Motor neuron (in vitro differentiated cells): ENCODE measurements around the gene CNTNAP5. TPM values are rescaled to one million over a fixed set of nuclear protein-coding genes. Genes with fewer than 3 reads are reported as not detected.
A peak's percentile ranks its signal among the peaks of the same experiment; 100 is the strongest.

Source experiments
- ATAC-seq, 8 experiments: fragments of 200-7000 bp; cut with Tn5 transposase; replicated peaks in 6 of 8; 2 replicates each; pipeline ENCODE4 v1.8.0; 2021; ENCODE audit warnings: mild to moderate bottlenecking in 8 of 8, moderate library complexity in 8 of 8
- H3K27ac ChIP-seq, 2 donors: fragments of 250-450 bp; sonication (Bioruptor Pico); 2 replicates each; pipeline ENCODE4 v1.9.0; 2021; ENCODE audit warnings: antibody characterized with exemption in 2 of 2, mild to moderate bottlenecking in 2 of 2, moderate library complexity in 1 of 2
- H3K4me1 ChIP-seq, 2 donors: fragments of 250-450 bp; sonication (Bioruptor Pico); replicated peaks in 1 of 2; 2 replicates each; pipeline ENCODE4 v1.6.1; 2021; ENCODE audit warnings: antibody characterized with exemption in 2 of 2, mild to moderate bottlenecking in 2 of 2, moderate library complexity in 1 of 2
- H3K4me3 ChIP-seq, 5 donors: fragments of 250-450 bp; sonication (Bioruptor Pico); 2 replicates each; pipeline ENCODE4 v1.9.0; 2021; ENCODE audit warnings: antibody characterized with exemption in 5 of 5, mild to moderate bottlenecking in 5 of 5, moderate library complexity in 4 of 5
- WGBS, 10 experiments: fragments of 450-650 bp; shearing (Covaris generic); methylation state at CpG; one replicate each; pipeline ENCODE4 v1.0.0; 2022; 5-methylcytosine and 5-hydroxymethylcytosine counted together
- in situ Hi-C, 9 experiments: fragments of 400-800 bp; cut with MboI; loops; one replicate each; pipeline ENCODE4 v1.15.0; 2021; ENCODE audit warnings: low sequenced_read_pairs in 9 of 9, low pct_unique_long_range_greater_than_20kb in 2 of 9; ENCODE audit not compliant: unreplicated experiment in 9 of 9
- total RNA-seq, 8 experiments: library from RNA; unstranded; fragments of 300-600 nt; gene quantifications; 2 replicates each; pipeline versions ENCODE4 v1.2.3 to v1.2.4, GENCODE V29; 2022

The CNTNAP5 gene
- total RNA-seq, 8 experiments from 2014 or later: 0.28 to 12.6 (median 8.7) TPM; not detected in 2

DNA sequence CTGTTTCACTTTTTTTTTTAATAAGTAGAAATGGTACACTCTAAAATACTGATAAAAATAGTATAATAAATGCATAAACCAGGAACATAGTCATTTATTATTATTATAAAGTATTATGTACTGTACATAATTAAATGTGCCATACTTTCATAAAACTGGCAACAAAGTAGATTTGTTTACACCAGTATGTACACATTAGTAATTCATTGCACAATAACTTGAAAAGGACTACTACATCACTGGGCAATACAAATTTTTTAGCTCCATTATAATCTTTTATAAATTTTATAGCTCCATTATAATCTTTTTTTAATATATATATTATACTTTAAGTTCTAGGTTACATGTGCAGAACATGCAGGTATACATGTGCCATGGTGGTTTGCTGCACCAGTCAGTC lies 636.5 kb downstream of the CNTNAP5 start:
- no peak overlapping the region for H3K27ac ChIP-seq
- ATAC-seq: no peak
- in situ Hi-C loops: no loop called here

DNA sequence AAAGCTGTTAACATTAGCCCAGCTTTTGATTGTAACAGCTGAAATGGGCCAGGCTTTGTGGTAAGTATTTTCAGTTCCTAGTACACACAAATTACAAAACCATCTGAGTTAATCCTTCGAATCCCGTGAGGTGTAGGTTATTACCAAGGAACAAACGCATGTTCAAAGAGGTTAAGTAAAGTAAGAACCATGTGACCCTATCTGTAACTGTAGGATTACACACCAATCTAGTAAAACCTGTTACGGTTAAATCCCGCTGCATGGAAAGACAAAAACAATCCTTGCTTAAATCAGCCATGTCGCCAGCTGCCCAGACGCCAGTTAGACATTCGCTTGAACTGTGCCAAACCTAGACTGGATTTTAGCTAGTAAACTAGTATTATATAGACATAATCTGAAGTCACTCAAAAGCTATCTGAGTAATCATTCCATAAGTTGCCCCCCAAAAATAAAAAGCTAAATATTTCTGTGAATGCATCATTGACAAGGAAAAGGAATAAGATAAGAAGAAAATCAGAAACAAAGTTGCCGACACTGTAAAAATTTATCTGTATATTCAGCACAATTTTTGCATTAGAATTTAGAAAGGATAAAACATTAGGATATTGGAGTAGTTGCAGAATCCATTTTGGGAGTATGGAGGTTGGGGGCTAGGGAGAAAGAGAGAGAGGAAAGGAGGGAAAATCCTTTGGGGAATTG lies 638.0 kb downstream of the CNTNAP5 start:
- in situ Hi-C loops: no loop called here
- no peak for ATAC-seq
- WGBS, 10 experiments: 8 to 100% (median 86%) methylated on average over 2 to 9 of the region's 9 CpGs
- Histone ChIP-seq H3K27ac (no peak overlapping the region), H3K4me3 (no peak overlapping the region), H3K4me1 (no peaks in the 10 kb centered on the region)

More for the DNA sequence above, 636.5 kb downstream of the CNTNAP5 start:
- H3K4me1 ChIP-seq: no peaks in the 10 kb centered on the region
- no peak overlapping the region for H3K4me3 ChIP-seq

DNA sequence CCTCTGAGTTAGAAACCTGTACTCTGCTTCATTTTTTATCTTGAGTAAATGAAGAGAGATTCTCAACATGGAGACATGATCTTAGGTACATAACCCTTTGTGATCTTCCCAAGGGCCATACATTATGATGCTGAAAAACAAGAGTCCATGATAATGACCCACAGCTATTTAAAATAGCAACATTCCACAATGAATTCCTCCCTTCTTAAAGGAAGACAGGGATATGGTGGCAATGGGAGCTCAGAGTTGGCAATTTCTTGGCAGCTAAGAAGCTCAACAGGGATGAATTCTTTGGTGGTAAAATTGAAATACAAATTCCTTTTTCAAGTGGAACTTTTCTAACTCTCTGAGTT lies 638.5 kb downstream of the CNTNAP5 start:
- Histone ChIP-seq H3K4me3 (no peak overlapping the region), H3K27ac (no peak overlapping the region), H3K4me1 (no peaks in the 10 kb centered on the region)
- in situ Hi-C loops: no loop called here
- no peak for ATAC-seq

DNA sequence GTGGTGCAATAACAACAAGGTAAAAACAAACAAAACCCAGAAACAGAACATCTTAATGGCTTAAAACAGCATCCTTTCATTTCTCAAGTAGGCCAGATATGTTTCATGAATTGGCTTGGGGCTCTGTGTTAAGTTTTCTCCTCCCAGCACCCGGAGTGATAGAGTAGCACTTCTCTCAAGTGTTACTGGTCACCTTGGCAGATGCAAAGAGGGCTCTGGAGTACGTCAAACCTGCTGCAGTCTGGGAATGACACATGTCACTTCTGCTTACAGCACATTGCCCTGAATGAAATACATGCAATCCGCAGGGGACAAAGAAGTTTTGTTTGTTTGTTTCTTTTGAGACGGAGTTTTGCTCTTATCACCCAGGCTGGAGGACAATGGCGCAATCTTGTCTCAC lies 639.3 kb downstream of the CNTNAP5 start:
- in situ Hi-C loops: no loop called here
- 46 to 93% (median 71%) methylated on average over 1 to 4 of the region's 5 CpGs; no CpG with 5 or more reads in 3 of the 10 experiments for WGBS, 10 experiments

DNA sequence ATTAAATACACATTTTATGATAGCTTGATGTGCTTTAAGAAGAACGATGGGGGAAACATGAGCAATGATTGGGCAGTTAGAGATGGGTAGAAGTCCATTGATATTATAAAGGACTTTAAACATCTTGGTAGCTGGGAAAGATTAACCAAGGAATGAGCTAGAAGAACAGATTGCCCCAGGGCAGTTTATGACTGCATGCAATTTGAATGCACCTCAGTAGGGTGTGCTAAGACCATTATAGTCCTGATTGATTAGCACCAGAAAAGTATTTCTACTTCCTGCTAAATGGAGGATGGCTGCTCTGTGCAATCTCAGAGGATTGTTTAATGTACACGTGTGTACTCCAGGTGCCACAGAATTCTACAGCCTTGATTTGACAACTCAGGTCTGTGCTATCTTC lies 641.9 kb downstream of the CNTNAP5 start:
- WGBS, 10 experiments: 0 to 92% (median 50%) methylated on average over 1 to 2 of the region's 2 CpGs; no CpG with 5 or more reads in 3 of the 10 experiments
- H3K4me1 ChIP-seq: no peaks in the 10 kb centered on the region
- peak in 1 of 8 experiments; percentile 29 for ATAC-seq
- in situ Hi-C loops: no loop called here
- H3K4me3 ChIP-seq: no peak overlapping the region
- no peak overlapping the region for H3K27ac ChIP-seq

More for the DNA sequence above, 639.3 kb downstream of the CNTNAP5 start:
- Histone ChIP-seq H3K4me3 (no peak overlapping the region), H3K4me1 (no peaks in the 10 kb centered on the region), H3K27ac (no peak overlapping the region)
- ATAC-seq: no peak

DNA sequence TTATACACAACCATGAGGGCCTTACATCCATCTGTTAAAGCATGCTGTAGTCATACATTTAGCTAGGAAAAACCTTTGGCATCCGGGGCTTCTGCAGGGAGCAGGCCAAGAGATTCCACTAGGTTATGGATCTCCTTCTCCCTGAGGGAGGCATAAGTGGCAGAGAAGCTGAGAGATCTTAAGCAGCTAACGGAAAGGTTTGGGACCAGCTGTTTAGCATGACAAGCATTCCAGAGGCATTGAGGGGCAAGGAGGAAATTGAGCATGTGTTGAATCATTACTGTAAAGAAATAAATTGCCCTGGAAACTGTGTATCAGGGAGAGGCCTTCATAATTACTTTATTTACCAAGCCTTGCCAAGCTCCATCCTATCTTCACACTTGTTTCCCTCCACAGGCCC lies 643.1 kb downstream of the CNTNAP5 start:
- in situ Hi-C loops: no loop called here
- H3K4me3 ChIP-seq: no peak overlapping the region
- H3K27ac ChIP-seq: no peak overlapping the region
- 0 to 100% (median 29%) methylated on average over 1 to 2 of the region's 2 CpGs; no CpG with 5 or more reads in 1 of the 10 experiments for WGBS, 10 experiments
- no peaks in the 10 kb centered on the region for H3K4me1 ChIP-seq
- ATAC-seq: no peak

DNA sequence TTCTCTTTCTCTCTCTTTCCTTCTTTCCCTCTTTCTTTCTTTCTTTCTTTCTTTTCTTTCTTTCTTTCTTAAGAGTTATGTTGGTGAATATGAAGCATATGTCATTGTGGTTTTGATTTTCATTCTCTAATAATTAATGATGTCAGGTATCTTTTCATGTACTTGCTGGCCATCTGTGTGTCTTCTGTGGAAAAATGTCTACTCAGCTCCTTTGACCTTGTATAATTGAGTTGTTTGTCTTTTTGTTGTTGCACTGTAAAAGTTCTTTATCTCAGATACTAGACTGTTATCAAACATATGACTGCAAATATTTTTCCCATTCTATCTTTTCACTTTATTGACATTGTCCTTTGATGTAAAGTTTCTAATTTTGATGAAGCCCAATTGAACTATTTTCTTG lies 645.1 kb downstream of the CNTNAP5 start:
- no peak for ATAC-seq
- Histone ChIP-seq H3K4me3 (no peak overlapping the region), H3K27ac (no peak overlapping the region), H3K4me1 (no peaks in the 10 kb centered on the region)
- in situ Hi-C loops: no loop called here

DNA sequence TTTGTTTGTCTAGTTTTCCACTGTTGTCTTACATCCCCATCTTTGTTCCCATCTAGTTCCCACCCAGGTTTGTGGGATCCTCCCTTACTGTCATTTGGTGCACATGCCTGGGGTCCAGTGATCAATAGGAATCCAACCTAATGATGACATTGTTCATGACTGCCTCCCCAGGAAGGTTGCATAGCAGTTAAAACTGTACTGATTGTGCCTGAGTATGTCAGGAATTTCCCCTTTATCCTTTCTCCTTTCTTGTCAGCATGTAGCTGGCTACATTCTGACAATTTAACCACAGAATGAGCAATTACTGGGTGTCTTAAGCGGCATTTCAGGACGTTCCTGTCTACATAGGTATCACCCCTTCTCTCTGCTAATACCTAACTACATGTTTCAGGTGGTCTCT lies 653.0 kb downstream of the CNTNAP5 start:
- no peak for ATAC-seq
- Histone ChIP-seq H3K4me3 (no peak overlapping the region), H3K4me1 (no peaks in the 10 kb centered on the region), H3K27ac (no peak overlapping the region)
- WGBS, 10 experiments: 0 to 90% (median 38%) methylated on average over 1 to 2 of the region's 2 CpGs; no CpG with 5 or more reads in 4 of the 10 experiments
- in situ Hi-C loops: no loop called here

DNA sequence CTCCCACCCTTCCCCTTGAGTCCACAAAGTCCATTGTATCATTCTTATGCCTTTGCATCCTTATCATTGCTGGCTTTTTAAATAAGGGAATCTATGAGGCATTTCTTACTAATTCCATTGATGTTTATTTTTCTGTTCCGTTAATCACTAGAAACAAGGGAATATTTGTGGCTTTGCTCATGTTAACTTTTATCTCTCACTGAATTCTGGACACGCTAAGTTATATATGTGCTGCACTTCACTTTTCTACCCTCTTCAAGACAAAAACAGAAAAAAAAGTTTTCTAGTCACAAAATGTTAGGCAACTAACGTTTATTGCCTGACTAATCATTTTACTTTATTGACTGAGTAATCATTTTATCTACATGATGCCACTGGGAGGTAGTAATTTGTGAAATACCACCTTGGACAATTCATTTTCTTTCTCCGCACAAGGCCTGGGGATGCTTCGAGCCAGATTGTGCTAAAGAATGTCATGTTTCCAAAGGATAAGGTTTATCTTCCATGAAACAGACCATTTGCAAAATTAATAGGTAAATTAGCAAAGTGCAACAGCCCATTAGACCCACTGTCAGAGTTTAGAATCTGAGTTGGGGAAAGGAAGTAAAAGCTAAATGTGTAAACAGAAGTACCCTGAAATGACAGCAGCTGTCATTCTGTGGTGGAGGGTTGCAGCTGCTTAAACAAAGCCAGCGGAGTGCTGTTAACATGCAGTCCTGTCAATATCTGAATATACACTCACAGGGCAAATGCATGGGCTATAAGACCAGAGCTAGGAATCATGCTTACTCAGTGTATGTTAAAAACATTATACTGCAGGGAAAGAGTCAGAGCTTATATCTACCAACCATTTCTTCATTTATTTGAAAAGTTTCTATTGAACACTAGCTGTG lies 658.7 kb downstream of the CNTNAP5 start:
- in situ Hi-C loops: no loop called here
- peaks cover 3 to 14% of the 10 kb centered on the region in 2 donors for H3K4me1 ChIP-seq
- H3K4me3 ChIP-seq: no peak overlapping the region
- peak in 2 of 8 experiments; percentile 55 to 72 for ATAC-seq
- WGBS, 10 experiments: 0 to 97% (median 66%) methylated on average over 1 to 6 of the region's 6 CpGs
- peak overlapping the region in 1 of 2 donors; percentile 25 for H3K27ac ChIP-seq

DNA sequence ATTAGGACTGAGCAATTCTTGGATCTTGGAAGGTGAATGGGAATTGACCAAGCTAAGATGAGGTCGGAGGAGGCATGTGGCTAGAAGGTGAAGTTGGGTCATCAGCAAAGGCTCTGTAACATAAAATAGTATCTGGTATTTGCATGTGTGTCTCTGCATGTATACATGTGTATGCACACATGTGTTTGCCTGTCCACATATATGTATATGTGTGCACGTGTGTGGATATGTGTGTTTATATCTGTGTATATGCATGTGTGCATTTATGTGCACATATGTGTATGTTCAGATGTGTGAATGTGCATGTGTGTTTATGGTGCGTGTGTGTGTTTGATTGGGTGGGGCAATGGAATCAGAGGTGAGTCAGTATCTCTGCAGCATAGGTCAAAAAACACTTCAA lies 664.3 kb downstream of the CNTNAP5 start:
- in situ Hi-C loops: no loop called here
- ATAC-seq: no peak
- WGBS, 10 experiments: 0 to 100% (median 41%) methylated on average over 1 to 3 of the region's 3 CpGs; no CpG with 5 or more reads in 6 of the 10 experiments

DNA sequence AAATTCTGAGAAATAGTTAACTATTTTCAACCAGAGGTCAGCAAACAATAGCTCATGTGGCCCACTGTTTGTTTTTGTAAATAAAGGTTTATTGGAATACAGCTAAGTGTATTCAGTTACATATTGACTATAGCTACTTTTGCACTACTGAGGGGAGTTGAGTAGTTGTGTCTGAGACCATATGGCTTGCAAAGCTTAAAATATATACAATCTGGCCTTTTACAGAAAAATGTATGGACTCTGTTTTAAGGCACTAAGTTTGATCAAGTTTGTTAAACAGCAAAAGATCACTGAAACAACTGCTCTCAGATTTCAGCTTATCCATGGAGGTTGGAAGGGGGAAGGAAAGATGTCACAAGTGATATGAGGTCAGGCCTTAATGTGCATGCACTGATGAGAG lies 667.1 kb downstream of the CNTNAP5 start:
- no peak overlapping the region for H3K27ac ChIP-seq
- no peaks in the 10 kb centered on the region for H3K4me1 ChIP-seq
- no peak overlapping the region for H3K4me3 ChIP-seq
- no peak for ATAC-seq
- in situ Hi-C loops: no loop called here

More for the DNA sequence above, 664.3 kb downstream of the CNTNAP5 start:
- H3K4me3 ChIP-seq: no peak overlapping the region
- peaks cover 2 to 8% of the 10 kb centered on the region in 2 donors for H3K4me1 ChIP-seq
- H3K27ac ChIP-seq: no peak overlapping the region

DNA sequence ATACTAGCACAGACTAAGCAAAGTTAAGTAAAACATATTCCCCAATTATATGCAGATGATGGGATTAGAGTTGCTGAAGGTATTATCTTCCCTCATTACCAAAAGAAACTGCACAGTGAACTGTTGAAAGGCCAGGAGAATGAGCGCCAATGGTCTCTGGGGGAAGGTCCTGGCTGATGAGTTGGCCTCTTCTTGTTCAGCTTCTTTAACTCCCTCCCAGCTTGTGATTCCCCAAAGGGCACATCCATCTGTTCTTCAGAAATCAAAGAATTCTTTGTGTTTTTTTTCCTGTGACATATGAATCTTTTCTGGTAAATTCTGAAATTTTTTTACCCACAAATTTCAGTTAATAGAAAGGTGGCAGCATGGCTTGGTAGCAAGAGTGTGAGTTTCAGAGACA lies 667.6 kb downstream of the CNTNAP5 start:
- H3K27ac ChIP-seq: no peak overlapping the region
- WGBS, 10 experiments: 88 to 100% (median 89%) methylated on average over 1 of the region's 1 CpG; no CpG with 5 or more reads in 7 of the 10 experiments
- no peak overlapping the region for H3K4me3 ChIP-seq
- no peak for ATAC-seq
- in situ Hi-C loops: no loop called here
- no peaks in the 10 kb centered on the region for H3K4me1 ChIP-seq

DNA sequence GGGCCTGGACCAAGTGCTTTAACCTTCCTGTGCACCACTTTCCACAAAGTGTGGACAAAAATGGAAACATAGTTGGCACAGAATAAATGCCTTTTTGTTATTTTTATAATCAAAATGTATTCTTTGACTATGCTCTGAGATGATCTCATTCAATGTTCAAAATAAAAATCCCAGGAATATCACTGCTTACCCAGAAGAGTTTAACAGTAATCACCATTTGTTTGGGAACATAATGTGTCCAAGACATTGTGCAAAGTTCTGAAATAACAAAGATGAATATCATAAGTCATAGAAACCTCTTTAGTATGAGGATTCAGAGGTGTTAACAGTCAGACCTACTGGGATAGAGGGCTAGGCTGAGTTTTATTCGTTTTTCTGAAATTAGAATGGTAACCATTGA lies 668.1 kb downstream of the CNTNAP5 start:
- in situ Hi-C loops: no loop called here
- Histone ChIP-seq H3K27ac (no peak overlapping the region), H3K4me3 (no peak overlapping the region), H3K4me1 (no peaks in the 10 kb centered on the region)
- ATAC-seq: no peak
- 0 to 100% (median 45%) methylated on average over 1 of the region's 1 CpG; no CpG with 5 or more reads in 4 of the 10 experiments for WGBS, 10 experiments
